Measurements from ENCODE around the gene SFXN5. TPM values are rescaled to one million over a fixed set of nuclear protein-coding genes. Genes with fewer than 3 reads are reported as not detected.

The SFXN5 gene
- total RNA-seq, 1 experiment from 2014 or later = 25.9 TPM

GRCh38 chr2:72949045-72949444, 122.5 kb downstream of the SFXN5 start:
- POLR2A ChIA-PET = no interaction called here

GRCh38 chr2:72947952-72948830, 123.3 kb downstream of the SFXN5 start:
- Mint-ChIP-seq H3K4me1 (peaks cover 48% of the 10 kb centered on the region), H3K9me3 (no peaks in the 10 kb centered on the region), H3K36me3 (no peaks in the 10 kb centered on the region), H3K27me3 (ENCODE audit: low read depth) (peaks cover 7% of the 10 kb centered on the region), H3K27ac (no peak overlapping the region), H3K4me3 (no peak overlapping the region)
- no peak for DNase-seq (ENCODE audit: low spot score)
- ATAC-seq = no peak
- CTCF ChIA-PET = interaction anchor here (1.3 to 4.7 kb wide), 4 partner anchors 9 to 85 kb away, joined by 3 to 50 read pairs (median 4); no protein-coding TSS in a partner anchor
- POLR2A ChIA-PET = no interaction called here
- TF ChIP-seq IRF2 (CRISPR knock-in tag; IDR thresholded peaks at IDR 0.05; ENCODE audit: borderline replicate concordance, low read depth) = no peak
- TF ChIP-seq FOXK1 (CRISPR knock-in tag; IDR thresholded peaks at IDR 0.05) = no peak
- no peak for TF ChIP-seq HMGA2 (CRISPR knock-in tag; IDR thresholded peaks at IDR 0.05)
- TF ChIP-seq ZNF423 (CRISPR knock-in tag; IDR thresholded peaks at IDR 0.05) = no peak
- TF ChIP-seq ZNF425 (CRISPR knock-in tag; conservative IDR thresholded peaks at IDR 0.05) = no peak
- no peak for TF ChIP-seq CTCF (IDR thresholded peaks at IDR 0.05)
- TF ChIP-seq NR3C1 (CRISPR knock-in tag; conservative IDR thresholded peaks at IDR 0.05; ENCODE audit: low read depth) = no peak
- no peak for TF ChIP-seq TEAD1 (CRISPR knock-in tag; IDR thresholded peaks at IDR 0.05)

More at GRCh38 chr2:72949045-72949444, 122.5 kb downstream of the SFXN5 start:
- H3K36me3 Mint-ChIP-seq = no peaks in the 10 kb centered on the region
- no peak overlapping the region for H3K27ac Mint-ChIP-seq
- no peak overlapping the region for H3K4me3 Mint-ChIP-seq
- peaks cover 7% of the 10 kb centered on the region for H3K27me3 Mint-ChIP-seq (ENCODE audit: low read depth)
- ATAC-seq = no peak
- TF ChIP-seq GABPB1 (CRISPR knock-in tag; IDR thresholded peaks at IDR 0.05) (no peak), SOX15 (CRISPR knock-in tag; IDR thresholded peaks at IDR 0.05) (no peak), EMX1 (CRISPR knock-in tag; IDR thresholded peaks at IDR 0.05) (no peak), SP1 (CRISPR knock-in tag; conservative IDR thresholded peaks at IDR 0.05) (no peak), ZNF396 (CRISPR knock-in tag; IDR thresholded peaks at IDR 0.05; ENCODE audit: borderline replicate concordance) (no peak), IRF1 (CRISPR knock-in tag; IDR thresholded peaks at IDR 0.05) (no peak), SMAD3 (CRISPR knock-in tag; IDR thresholded peaks at IDR 0.05; ENCODE audit: borderline replicate concordance) (no peak), NR2C2 (CRISPR knock-in tag; IDR thresholded peaks at IDR 0.05) (no peak), PRRX2 (CRISPR knock-in tag; IDR thresholded peaks at IDR 0.05) (no peak), NR3C1 (CRISPR knock-in tag; conservative IDR thresholded peaks at IDR 0.05; ENCODE audit: low read depth) (no peak), JAZF1 (CRISPR knock-in tag; IDR thresholded peaks at IDR 0.05) (no peak), ELF4 (CRISPR knock-in tag; IDR thresholded peaks at IDR 0.05; ENCODE audit: low read depth) (no peak), USF1 (CRISPR knock-in tag; IDR thresholded peaks at IDR 0.05) (no peak), FOXK1 (CRISPR knock-in tag; IDR thresholded peaks at IDR 0.05) (no peak), ZNF263 (CRISPR knock-in tag; IDR thresholded peaks at IDR 0.05; ENCODE audit: low read depth) (no peak), ZSCAN18 (CRISPR knock-in tag; IDR thresholded peaks at IDR 0.05) (no peak), ZNF281 (CRISPR knock-in tag; IDR thresholded peaks at IDR 0.05) (no peak), TP53 (CRISPR knock-in tag; IDR thresholded peaks at IDR 0.05) (no peak), ZNF232 (CRISPR knock-in tag; IDR thresholded peaks at IDR 0.05) (no peak)
- CTCF ChIA-PET = interaction anchor here (1.3 to 6.4 kb wide), 4 partner anchors 10 to 55 kb away, joined by 4 to 150 read pairs (median 28); no protein-coding TSS in a partner anchor
- peaks cover 56% of the 10 kb centered on the region for H3K4me1 Mint-ChIP-seq
- DNase-seq (ENCODE audit: low spot score) = no peak
- no peaks in the 10 kb centered on the region for H3K9me3 Mint-ChIP-seq
